HCT116 (cell line): ENCODE results near the gene ACOT7. TPM values are rescaled to one million over a fixed set of nuclear protein-coding genes. Genes with fewer than 3 reads are reported as not detected.

Source experiments
- ATAC-seq: fragments of 200-7000 bp; cut with Tn5 transposase; 2 replicates; pipeline ENCODE4 v1.9.1; 2020; ENCODE audit warnings: mild to moderate bottlenecking, moderate library complexity
- BruUV-seq: library from RNA; stranded (reverse); fragments of 400-500 nt; replicated peaks from 2 replicates; lab custom pipeline; 2021; lab: Mats Ljungman, UMichigan
- CTCF ChIA-PET: fragments of 300-600 bp; sonication (Branson Sonifier 250); formaldehyde crosslinking; loops from one replicate; lab custom pipeline; 2021; ENCODE audit warnings: antibody characterized with exemption; lab: Charles Lee
- POLR2A ChIA-PET: fragments of 300-600, 350-600 bp; sonication (Branson Sonifier 250); formaldehyde crosslinking; loops from one replicate; lab custom pipeline; 2021; ENCODE audit warnings: antibody characterized with exemption; lab: Charles Lee
- RAD21 ChIA-PET, 2 experiments: fragments of 300-600 bp; sonication (Branson Sonifier 250); formaldehyde crosslinking; loops; one replicate each; lab custom pipeline; 2023; ENCODE audit warnings: low total read pairs in 2 of 2; ENCODE audit not compliant: uncharacterized antibody in 2 of 2, unreplicated experiment in 2 of 2, low non-redundant PET in 1 of 2; lab: Charles Lee
- DNase-seq: peaks from one replicate; pipeline ENCODE4 v3.0.0-alpha.2; 2010; ENCODE audit warnings: low read depth, low spot score
- H2AFZ ChIP-seq: fragments of 200-600 bp; shearing (Covaris generic), sonication (generic); 2 replicates; pipeline ENCODE4 v1.6.1; 2017; ENCODE audit warnings: low read depth, mixed run types, mixed read lengths, antibody characterized with exemption, low read length; ENCODE audit not compliant: poor library complexity, severe bottlenecking
- H3K27ac ChIP-seq: 2 replicates; pipeline ENCODE4 v1.5.1; 2012; ENCODE audit warnings: low read depth, low read length
- H3K27me3 ChIP-seq: fragments of 200-600 bp; sonication (generic); 2 replicates; pipeline ENCODE4 v1.6.1; 2016; ENCODE audit warnings: mixed run types, low read length, mixed read lengths; ENCODE audit not compliant: insufficient read depth
- H3K36me3 ChIP-seq, 2 experiments: fragments of 200-500 bp in 1 of 2; fragments of 200-600 bp in 1 of 2; sonication (Bioruptor generic) in 1 of 2; sonication (generic) in 1 of 2; 2 replicates each; pipeline versions ENCODE4 v1.5.1 to v1.6.1; 2014 to 2016; ENCODE audit warnings: low read length in 2 of 2, inconsistent platforms in 1 of 2, mixed read lengths in 1 of 2, mixed run types in 1 of 2; ENCODE audit not compliant: insufficient read depth in 2 of 2, control insufficient read depth in 1 of 2
- H3K4me1 ChIP-seq, 2 experiments: fragments of 200-600 bp in 1 of 2; sonication (generic) in 1 of 2; 2 replicates each; pipeline versions ENCODE4 v1.5.1 to v1.6.1; 2012 to 2017; ENCODE audit warnings: low read length in 2 of 2, inconsistent platforms in 1 of 2, mild to moderate bottlenecking in 1 of 2, mixed read lengths in 1 of 2, mixed run types in 1 of 2, moderate library complexity in 1 of 2; ENCODE audit not compliant: insufficient read depth in 2 of 2, control insufficient read depth in 1 of 2
- H3K4me2 ChIP-seq: fragments of 200-600 bp; sonication (generic); 2 replicates; pipeline ENCODE4 v1.6.1; 2017; ENCODE audit warnings: mixed run types, low read length, mixed read lengths
- H3K4me3 ChIP-seq, 2 experiments: fragments of 200-600 bp in 1 of 2; sonication (generic) in 1 of 2; replicated peaks in 1 of 2; 2 replicates each; pipeline ENCODE4 v1.5.1; 2011 to 2016; ENCODE audit warnings: low read length in 2 of 2, control low read depth in 1 of 2, low read depth in 1 of 2, mild to moderate bottlenecking in 1 of 2, mixed read lengths in 1 of 2, mixed run types in 1 of 2
- H3K79me2 ChIP-seq: fragments of 200-600 bp; sonication (generic); 2 replicates; pipeline ENCODE4 v1.6.1; 2017; ENCODE audit warnings: mild to moderate bottlenecking, mixed run types, low read length, moderate library complexity, mixed read lengths; ENCODE audit not compliant: insufficient read depth
- H3K9ac ChIP-seq: fragments of 200-600 bp; sonication (generic); 2 replicates; pipeline ENCODE4 v1.6.1; 2016; ENCODE audit warnings: low read length, mixed read lengths
- H3K9me2 ChIP-seq: fragments of 200-600 bp; sonication (generic), shearing (Covaris generic); 2 replicates; pipeline ENCODE4 v1.6.1; 2017; ENCODE audit warnings: mixed run types, mild to moderate bottlenecking, moderate library complexity; ENCODE audit not compliant: insufficient read depth
- H3K9me3 ChIP-seq, 2 experiments: fragments of 200-500 bp in 1 of 2; fragments of 200-600 bp in 1 of 2; sonication (Bioruptor generic) in 1 of 2; sonication (generic) in 1 of 2; 2 replicates each; pipeline ENCODE4 v1.6.1; 2014 to 2017; ENCODE audit warnings: low read length in 2 of 2, mixed read lengths in 2 of 2, inconsistent platforms in 1 of 2, low read depth in 1 of 2, mild to moderate bottlenecking in 1 of 2, mixed run types in 1 of 2, moderate library complexity in 1 of 2; ENCODE audit not compliant: control insufficient read depth in 1 of 2, insufficient read depth in 1 of 2
- H4K20me1 ChIP-seq: fragments of 200-600 bp; sonication (generic), shearing (Covaris generic); 2 replicates; pipeline ENCODE4 v1.6.1; 2017; ENCODE audit warnings: mixed run types, mild to moderate bottlenecking, moderate library complexity; ENCODE audit not compliant: insufficient read depth
- CBX3 ChIP-seq: IDR thresholded peaks from 2 replicates; pipeline ENCODE4 v1.6.1; 2012; ENCODE audit warnings: low read depth
- CEBPB ChIP-seq: IDR thresholded peaks from 2 replicates; pipeline ENCODE4 v1.6.1; 2012; ENCODE audit warnings: low read depth
- EGR1 ChIP-seq: IDR thresholded peaks from 2 replicates; pipeline ENCODE4 v1.6.1; 2012; ENCODE audit warnings: low read depth
- EZH2phosphoT487 ChIP-seq: fragments of 200-600 bp; IDR thresholded peaks from 2 replicates; pipeline ENCODE4 v1.6.1; 2018; ENCODE audit warnings: antibody characterized with exemption, borderline replicate concordance
- POLR2A ChIP-seq: IDR thresholded peaks from 2 replicates; pipeline ENCODE4 v1.7.0; 2011; ENCODE audit warnings: borderline replicate concordance; ENCODE audit not compliant: insufficient read depth, insufficient read length; ENCODE audit errors: extremely low read depth
- RAD21 ChIP-seq: IDR thresholded peaks from 2 replicates; pipeline ENCODE4 v1.6.1; 2012; ENCODE audit warnings: low read depth, mild to moderate bottlenecking
- SIN3A ChIP-seq: IDR thresholded peaks from 2 replicates; pipeline ENCODE4 v1.6.1; 2012; ENCODE audit warnings: low read depth
- SP1 ChIP-seq: IDR thresholded peaks from 2 replicates; pipeline ENCODE4 v1.6.1; 2012; ENCODE audit warnings: low read depth
- TCF7L2 ChIP-seq: IDR thresholded peaks from 2 replicates; pipeline ENCODE4 v1.7.0; 2011; ENCODE audit warnings: borderline replicate concordance, inconsistent platforms; ENCODE audit not compliant: insufficient read depth, insufficient read length; ENCODE audit errors: extremely low read depth
- YY1 ChIP-seq: IDR thresholded peaks from 2 replicates; pipeline ENCODE4 v1.6.1; 2011; ENCODE audit warnings: low read length, low read depth, moderate library complexity, mild to moderate bottlenecking; ENCODE audit not compliant: insufficient replicate concordance; ENCODE audit errors: extremely low read depth
- intact Hi-C: fragments of 100-400 bp; cut with micrococcal nuclease; formaldehyde crosslinking; loops from 2 replicates; pipeline ENCODE4 v1.10.0; 2022
- total RNA-seq: library from RNA; stranded (reverse); gene quantifications from one replicate; pipeline ENCODE4 v1.2.1, GENCODE V29; 2021; ENCODE audit not compliant: unreplicated experiment
- TF ChIP-seq, protein P1 (sequence below): IDR thresholded peaks from 2 replicates; pipeline ENCODE4 v1.6.1; 2012
- TF ChIP-seq, protein P2 (sequence below): IDR thresholded peaks from 2 replicates; pipeline ENCODE4 v1.6.1; 2011; ENCODE audit warnings: mild to moderate bottlenecking, low read length, moderate library complexity; ENCODE audit not compliant: insufficient replicate concordance; ENCODE audit errors: extremely low read depth
- TF ChIP-seq, protein P3 (sequence below), 3 experiments: fragments of 200-600 bp in 1 of 3; sonication (generic) in 1 of 3; IDR thresholded peaks in 2 of 3; conservative IDR thresholded peaks in 1 of 3; 2 replicates each; pipeline ENCODE4 v1.5.1; 2012 to 2017; ENCODE audit warnings: low read depth in 2 of 3, low read length in 2 of 3, antibody characterized with exemption in 1 of 3, borderline replicate concordance in 1 of 3, control low read depth in 1 of 3, mild to moderate bottlenecking in 1 of 3, mixed read lengths in 1 of 3, mixed run types in 1 of 3, moderate library complexity in 1 of 3; ENCODE audit not compliant: insufficient read depth in 1 of 3
- TF ChIP-seq, protein P4 (sequence below): IDR thresholded peaks from 2 replicates; pipeline ENCODE4 v1.6.1; 2012
- TF ChIP-seq, protein P5 (sequence below): IDR thresholded peaks from 2 replicates; pipeline ENCODE4 v1.6.1; 2012; ENCODE audit warnings: low read depth

The ACOT7 gene
- total RNA-seq, 1 experiment from 2014 or later, result 162 TPM

DNA sequence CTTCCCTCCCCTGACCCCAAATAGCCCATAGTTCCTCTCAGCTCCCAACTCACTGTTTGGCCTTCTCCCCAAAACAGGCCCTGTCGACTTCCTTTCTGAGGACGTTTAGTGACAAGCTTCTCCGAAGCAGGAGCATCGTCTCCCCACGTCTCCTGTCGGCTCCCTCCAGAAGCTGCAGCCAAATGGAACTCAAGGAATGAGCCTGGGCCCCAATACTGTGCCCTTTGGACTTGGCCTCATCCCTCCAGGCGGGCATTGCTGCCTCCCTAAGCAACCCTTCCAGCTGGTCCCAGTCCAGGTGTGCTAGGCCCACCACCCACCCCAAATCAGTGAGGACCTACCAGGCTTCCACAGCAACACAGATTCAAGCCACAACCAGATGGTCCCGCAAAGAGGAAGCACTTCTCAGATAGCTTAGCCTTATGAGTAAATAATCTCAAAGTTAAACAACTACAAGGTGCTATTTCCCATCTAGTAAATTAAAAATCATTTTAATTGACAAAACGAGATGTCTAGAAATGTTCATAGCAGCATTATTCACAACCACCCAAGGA lies 33.0 kb downstream of the ACOT7 start (continued):
- no peak for TF ChIP-seq YY1
- TF ChIP-seq, protein P1, sequence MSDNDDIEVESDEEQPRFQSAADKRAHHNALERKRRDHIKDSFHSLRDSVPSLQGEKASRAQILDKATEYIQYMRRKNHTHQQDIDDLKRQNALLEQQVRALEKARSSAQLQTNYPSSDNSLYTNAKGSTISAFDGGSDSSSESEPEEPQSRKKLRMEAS, result no peak

DNA sequence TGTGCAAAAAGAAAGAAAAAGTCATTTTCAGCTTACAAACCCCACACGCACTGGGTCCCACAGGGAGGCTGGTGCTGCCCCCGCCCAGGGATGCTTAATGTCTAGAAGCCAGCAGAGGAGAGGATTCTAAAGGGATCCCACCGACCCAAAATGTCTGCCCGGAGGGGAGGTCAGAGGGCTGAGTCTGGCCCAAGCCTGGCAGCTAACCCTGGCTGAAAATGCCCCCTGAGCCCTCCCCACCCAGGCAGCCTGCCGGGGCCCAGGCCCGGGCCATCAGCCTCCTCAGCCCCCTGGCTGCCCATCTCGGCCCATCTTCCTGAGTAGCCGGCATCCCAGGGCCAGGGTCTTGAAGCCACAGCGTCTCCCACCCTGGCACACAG lies 33.5 kb downstream of the ACOT7 start:
- Histone ChIP-seq H3K4me3 (no peak overlapping the region), H3K79me2 (peaks cover 55% of the 10 kb centered on the region), H3K27ac (no peak overlapping the region; the same call in 1 of the 2 replicates), H3K4me2 (peak overlapping the region; percentile 24; the same call in 1 of the 2 replicates), H3K36me3 (peaks cover 0 to 4% of the 10 kb centered on the region in 2 experiments; a peak in 1 of 4 replicates), H2AFZ (no peak overlapping the region), H3K27me3 (no peaks in the 10 kb centered on the region), H3K4me1 (peaks cover 28 to 58% of the 10 kb centered on the region in 2 experiments), H4K20me1 (no peaks in the 10 kb centered on the region), H3K9me2 (no peaks in the 10 kb centered on the region), H3K9me3 (no peaks in the 10 kb centered on the region), H3K9ac (peak overlapping the region; percentile 24; the same call in 1 of the 2 replicates)
- TF ChIP-seq TCF7L2 (no peak), SIN3A (no peak), SP1 (no peak), EZH2phosphoT487 (no peak), RAD21 (no peak), POLR2A (no peak), EGR1 (no peak), CEBPB (no peak), CBX3 (no peak)
- TF ChIP-seq, protein P2, sequence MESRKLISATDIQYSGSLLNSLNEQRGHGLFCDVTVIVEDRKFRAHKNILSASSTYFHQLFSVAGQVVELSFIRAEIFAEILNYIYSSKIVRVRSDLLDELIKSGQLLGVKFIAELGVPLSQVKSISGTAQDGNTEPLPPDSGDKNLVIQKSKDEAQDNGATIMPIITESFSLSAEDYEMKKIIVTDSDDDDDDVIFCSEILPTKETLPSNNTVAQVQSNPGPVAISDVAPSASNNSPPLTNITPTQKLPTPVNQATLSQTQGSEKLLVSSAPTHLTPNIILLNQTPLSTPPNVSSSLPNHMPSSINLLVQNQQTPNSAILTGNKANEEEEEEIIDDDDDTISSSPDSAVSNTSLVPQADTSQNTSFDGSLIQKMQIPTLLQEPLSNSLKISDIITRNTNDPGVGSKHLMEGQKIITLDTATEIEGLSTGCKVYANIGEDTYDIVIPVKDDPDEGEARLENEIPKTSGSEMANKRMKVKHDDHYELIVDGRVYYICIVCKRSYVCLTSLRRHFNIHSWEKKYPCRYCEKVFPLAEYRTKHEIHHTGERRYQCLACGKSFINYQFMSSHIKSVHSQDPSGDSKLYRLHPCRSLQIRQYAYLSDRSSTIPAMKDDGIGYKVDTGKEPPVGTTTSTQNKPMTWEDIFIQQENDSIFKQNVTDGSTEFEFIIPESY, result no peak
- TF ChIP-seq, protein P3, sequence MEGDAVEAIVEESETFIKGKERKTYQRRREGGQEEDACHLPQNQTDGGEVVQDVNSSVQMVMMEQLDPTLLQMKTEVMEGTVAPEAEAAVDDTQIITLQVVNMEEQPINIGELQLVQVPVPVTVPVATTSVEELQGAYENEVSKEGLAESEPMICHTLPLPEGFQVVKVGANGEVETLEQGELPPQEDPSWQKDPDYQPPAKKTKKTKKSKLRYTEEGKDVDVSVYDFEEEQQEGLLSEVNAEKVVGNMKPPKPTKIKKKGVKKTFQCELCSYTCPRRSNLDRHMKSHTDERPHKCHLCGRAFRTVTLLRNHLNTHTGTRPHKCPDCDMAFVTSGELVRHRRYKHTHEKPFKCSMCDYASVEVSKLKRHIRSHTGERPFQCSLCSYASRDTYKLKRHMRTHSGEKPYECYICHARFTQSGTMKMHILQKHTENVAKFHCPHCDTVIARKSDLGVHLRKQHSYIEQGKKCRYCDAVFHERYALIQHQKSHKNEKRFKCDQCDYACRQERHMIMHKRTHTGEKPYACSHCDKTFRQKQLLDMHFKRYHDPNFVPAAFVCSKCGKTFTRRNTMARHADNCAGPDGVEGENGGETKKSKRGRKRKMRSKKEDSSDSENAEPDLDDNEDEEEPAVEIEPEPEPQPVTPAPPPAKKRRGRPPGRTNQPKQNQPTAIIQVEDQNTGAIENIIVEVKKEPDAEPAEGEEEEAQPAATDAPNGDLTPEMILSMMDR (IDR thresholded peaks at IDR 0.05 in 2 of 3, conservative IDR thresholded peaks at IDR 0.05 in 1 of 3; ENCODE audit: borderline replicate concordance in 1 of 3, insufficient read depth in 1 of 3, low read depth in 2 of 3, low read length in 2 of 3), result no peak
- TF ChIP-seq, protein P4, sequence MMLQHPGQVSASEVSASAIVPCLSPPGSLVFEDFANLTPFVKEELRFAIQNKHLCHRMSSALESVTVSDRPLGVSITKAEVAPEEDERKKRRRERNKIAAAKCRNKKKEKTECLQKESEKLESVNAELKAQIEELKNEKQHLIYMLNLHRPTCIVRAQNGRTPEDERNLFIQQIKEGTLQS, result no peak
- TF ChIP-seq, protein P5, sequence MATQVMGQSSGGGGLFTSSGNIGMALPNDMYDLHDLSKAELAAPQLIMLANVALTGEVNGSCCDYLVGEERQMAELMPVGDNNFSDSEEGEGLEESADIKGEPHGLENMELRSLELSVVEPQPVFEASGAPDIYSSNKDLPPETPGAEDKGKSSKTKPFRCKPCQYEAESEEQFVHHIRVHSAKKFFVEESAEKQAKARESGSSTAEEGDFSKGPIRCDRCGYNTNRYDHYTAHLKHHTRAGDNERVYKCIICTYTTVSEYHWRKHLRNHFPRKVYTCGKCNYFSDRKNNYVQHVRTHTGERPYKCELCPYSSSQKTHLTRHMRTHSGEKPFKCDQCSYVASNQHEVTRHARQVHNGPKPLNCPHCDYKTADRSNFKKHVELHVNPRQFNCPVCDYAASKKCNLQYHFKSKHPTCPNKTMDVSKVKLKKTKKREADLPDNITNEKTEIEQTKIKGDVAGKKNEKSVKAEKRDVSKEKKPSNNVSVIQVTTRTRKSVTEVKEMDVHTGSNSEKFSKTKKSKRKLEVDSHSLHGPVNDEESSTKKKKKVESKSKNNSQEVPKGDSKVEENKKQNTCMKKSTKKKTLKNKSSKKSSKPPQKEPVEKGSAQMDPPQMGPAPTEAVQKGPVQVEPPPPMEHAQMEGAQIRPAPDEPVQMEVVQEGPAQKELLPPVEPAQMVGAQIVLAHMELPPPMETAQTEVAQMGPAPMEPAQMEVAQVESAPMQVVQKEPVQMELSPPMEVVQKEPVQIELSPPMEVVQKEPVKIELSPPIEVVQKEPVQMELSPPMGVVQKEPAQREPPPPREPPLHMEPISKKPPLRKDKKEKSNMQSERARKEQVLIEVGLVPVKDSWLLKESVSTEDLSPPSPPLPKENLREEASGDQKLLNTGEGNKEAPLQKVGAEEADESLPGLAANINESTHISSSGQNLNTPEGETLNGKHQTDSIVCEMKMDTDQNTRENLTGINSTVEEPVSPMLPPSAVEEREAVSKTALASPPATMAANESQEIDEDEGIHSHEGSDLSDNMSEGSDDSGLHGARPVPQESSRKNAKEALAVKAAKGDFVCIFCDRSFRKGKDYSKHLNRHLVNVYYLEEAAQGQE, result no peak
- DNase-seq, result no peak
- ChIA-PET CTCF (interaction anchor here (1.3 kb wide), 1 partner anchor 55 kb away, joined by 3 read pairs; no protein-coding TSS in a partner anchor), RAD21 (no interaction called here), POLR2A (no interaction called here)
- no TSS peak for BruUV-seq
- intact Hi-C loops, result loop anchor here (10.0 kb wide), 1 partner anchor 855 kb away; no protein-coding TSS in a partner anchor
- ATAC-seq, result no peak
